ENCODE results near the gene MUC5B. TPM values are rescaled to one million over a fixed set of nuclear protein-coding genes. Genes with fewer than 3 reads are reported as not detected.

Gene MUC5B
- total RNA-seq, 1 experiment from 2014 or later, result 1.6 TPM

GRCh38 chr11:1199751-1200610, 22.9 kb upstream of the MUC5B start:
- ATAC-seq (no peak), DNase-seq (ENCODE audit: low spot score) (peak; percentile 11)
- ChIA-PET POLR2A (no interaction called here), CTCF (interaction anchor here (0.8 to 1.7 kb wide), 4 partner anchors 24 to 315 kb away, joined by 3 to 5 read pairs (median 3); no protein-coding TSS in a partner anchor)
- Mint-ChIP-seq H3K27me3 (ENCODE audit: low read depth) (no peaks in the 10 kb centered on the region), H3K36me3 (no peaks in the 10 kb centered on the region), H3K9me3 (no peaks in the 10 kb centered on the region), H3K27ac (no peak overlapping the region), H3K4me3 (no peak overlapping the region), H3K4me1 (no peaks in the 10 kb centered on the region)
- no peak for TF ChIP-seq MLX (CRISPR knock-in tag; IDR thresholded peaks at IDR 0.05)
- no peak for TF ChIP-seq NR2C2 (CRISPR knock-in tag; IDR thresholded peaks at IDR 0.05)
- no peak for TF ChIP-seq ZNF138 (CRISPR knock-in tag; conservative IDR thresholded peaks at IDR 0.05)
- TF ChIP-seq ZNF281 (CRISPR knock-in tag; IDR thresholded peaks at IDR 0.05), result no peak
- TF ChIP-seq USF2 (CRISPR knock-in tag; IDR thresholded peaks at IDR 0.05), result no peak
- no peak for TF ChIP-seq CBFB (CRISPR knock-in tag; IDR thresholded peaks at IDR 0.05; ENCODE audit: low read depth)
- no peak for TF ChIP-seq ATF6 (CRISPR knock-in tag; IDR thresholded peaks at IDR 0.05)
- no peak for TF ChIP-seq GTF2I (CRISPR knock-in tag; conservative IDR thresholded peaks at IDR 0.05)
- TF ChIP-seq RELA (CRISPR knock-in tag; IDR thresholded peaks at IDR 0.05; ENCODE audit: borderline replicate concordance), result no peak
- no peak for TF ChIP-seq USF1 (CRISPR knock-in tag; IDR thresholded peaks at IDR 0.05)
- TF ChIP-seq FOXK1 (CRISPR knock-in tag; IDR thresholded peaks at IDR 0.05), result no peak
- TF ChIP-seq ZBTB21 (CRISPR knock-in tag; IDR thresholded peaks at IDR 0.05; ENCODE audit: borderline replicate concordance), result no peak
- TF ChIP-seq NR1H2 (CRISPR knock-in tag; IDR thresholded peaks at IDR 0.05), result no peak
- TF ChIP-seq FOXJ3 (CRISPR knock-in tag; IDR thresholded peaks at IDR 0.05; ENCODE audit: borderline replicate concordance), result no peak
- TF ChIP-seq ZNF512 (CRISPR knock-in tag; IDR thresholded peaks at IDR 0.05; ENCODE audit: borderline replicate concordance), result no peak
- no peak for TF ChIP-seq PRRX2 (CRISPR knock-in tag; IDR thresholded peaks at IDR 0.05)

Data from WTC11 (cell line).